Transverse colon (tissue), 3 donors: ENCODE data around the gene JAZF1.

Experiments
- CTCF ChIP-seq, 5 experiments: fragments of 200-600 bp in 3 of 5; fragments of 450-650 bp in 2 of 5; sonication (generic) in 3 of 5; IDR thresholded peaks; 1 replicate in 2 of 5; 2 replicates in 3 of 5; pipeline ENCODE4 v1.5.1; 2016 to 2017; ENCODE audit warnings: antibody characterized with exemption in 5 of 5, inconsistent platforms in 3 of 5, mild to moderate bottlenecking in 2 of 5, moderate library complexity in 1 of 5
- POLR2A ChIP-seq: fragments of 450-650 bp; IDR thresholded peaks from one replicate; pipeline ENCODE4 v1.6.1; 2016; ENCODE audit warnings: antibody characterized with exemption, mild to moderate bottlenecking, moderate library complexity

- TF ChIP-seq CTCF (IDR thresholded peaks at IDR 0.05) (no peak), POLR2A (no peak)
Observed at GRCh38 chr7:27840313-27840712, 340.3 kb downstream of the JAZF1 start.
